SK-MEL-5 (cell line): Measurements from ENCODE around the gene LARP4. TPM values are rescaled to one million over a fixed set of nuclear protein-coding genes. Genes with fewer than 3 reads are reported as not detected.
A peak's percentile ranks its signal among the peaks of the same experiment; 100 is the strongest.
"Not testable (repeated sequence)": the region's sequence is repeated elsewhere in the genome, so short reads cannot be mapped to it uniquely, and the experiment has no call there.

ENCODE experiments used
- DNase-seq: peaks from one replicate; pipeline ENCODE4 v3.0.0-alpha.2; 2016; ENCODE audit warnings: low read depth, low spot score
- in situ Hi-C: cut with HindIII; loops from 2 replicates; pipeline ENCODE4 v1.10.0; 2016; ENCODE audit warnings: low sequenced_read_pairs, high pct_unique_total_duplicates, low pct_unique_long_range_greater_than_20kb
- polyA plus RNA-seq, 2 experiments: library from polyadenylated mRNA; depleted of rRNA; stranded (reverse); fragments of >200 nt; gene quantifications; 2 replicates each; pipeline ENCODE4 v1.2.3, GENCODE V29; 2015
- total RNA-seq: library from RNA; depleted of rRNA; stranded (reverse); fragments of >200 nt; shearing (Covaris generic); gene quantifications from 2 replicates; pipeline ENCODE4 v1.2.3, GENCODE V29; 2014; rRNA removed

Gene LARP4
- 42.2 and 44.7 TPM in 2 replicates for total RNA-seq
- 39.3 and 42.6 TPM in 2 replicates for polyA plus RNA-seq (2015; cell fraction: cytosol; rRNA removed)
- polyA plus RNA-seq (2015; cell fraction: nucleus; rRNA removed), result 45.4 and 58.2 TPM in 2 replicates

DNA sequence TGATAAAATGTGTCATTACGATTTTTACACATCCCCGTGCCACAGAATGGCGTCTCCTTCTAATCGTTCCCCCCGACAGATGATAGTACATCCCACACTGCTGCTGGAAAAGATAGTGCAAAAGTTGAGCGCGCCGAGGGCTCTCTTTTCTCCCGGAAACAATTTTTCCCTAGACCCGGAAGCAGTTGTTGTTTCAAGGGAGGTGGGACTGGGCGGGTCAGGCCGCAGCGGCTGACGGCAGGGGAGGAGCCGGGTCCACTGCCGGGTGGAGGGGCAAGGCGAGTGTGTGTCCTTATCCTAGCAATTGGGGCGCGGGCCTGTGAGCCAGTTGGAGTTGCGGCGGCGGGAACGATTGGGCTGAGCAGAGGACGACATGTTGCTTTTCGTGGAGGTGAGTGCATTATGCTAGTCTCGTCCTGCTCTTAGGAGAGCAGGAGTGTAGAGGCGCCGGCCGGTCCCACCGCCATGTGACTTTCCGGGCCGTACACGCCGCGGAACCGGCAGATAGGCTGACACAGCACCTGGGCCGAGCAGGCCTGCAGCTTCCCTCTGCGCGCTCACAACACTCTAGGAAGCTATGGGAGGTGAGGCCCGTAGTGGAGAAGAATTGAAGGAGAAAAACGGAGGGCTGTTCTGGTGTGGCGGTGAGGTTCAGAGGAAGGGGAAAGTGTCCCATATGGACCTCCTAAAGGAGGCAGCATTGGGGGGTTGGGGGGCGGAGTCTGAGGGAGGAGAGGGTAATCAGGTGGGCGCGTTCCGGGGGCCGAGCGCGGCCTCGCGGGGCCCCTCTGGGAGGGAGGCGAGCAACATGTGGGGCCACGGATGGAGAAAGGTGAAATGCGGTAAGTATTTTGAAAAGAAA is at the start of gene LARP4:
TSS of gene LARP4 (plus strand) at position 248 of the 862 bp plus-strand sequence. CDS start at position 374, 126 bp downstream.
- DNase-seq, result peak; percentile 98
- in situ Hi-C loops, result no loop called here

DNA sequence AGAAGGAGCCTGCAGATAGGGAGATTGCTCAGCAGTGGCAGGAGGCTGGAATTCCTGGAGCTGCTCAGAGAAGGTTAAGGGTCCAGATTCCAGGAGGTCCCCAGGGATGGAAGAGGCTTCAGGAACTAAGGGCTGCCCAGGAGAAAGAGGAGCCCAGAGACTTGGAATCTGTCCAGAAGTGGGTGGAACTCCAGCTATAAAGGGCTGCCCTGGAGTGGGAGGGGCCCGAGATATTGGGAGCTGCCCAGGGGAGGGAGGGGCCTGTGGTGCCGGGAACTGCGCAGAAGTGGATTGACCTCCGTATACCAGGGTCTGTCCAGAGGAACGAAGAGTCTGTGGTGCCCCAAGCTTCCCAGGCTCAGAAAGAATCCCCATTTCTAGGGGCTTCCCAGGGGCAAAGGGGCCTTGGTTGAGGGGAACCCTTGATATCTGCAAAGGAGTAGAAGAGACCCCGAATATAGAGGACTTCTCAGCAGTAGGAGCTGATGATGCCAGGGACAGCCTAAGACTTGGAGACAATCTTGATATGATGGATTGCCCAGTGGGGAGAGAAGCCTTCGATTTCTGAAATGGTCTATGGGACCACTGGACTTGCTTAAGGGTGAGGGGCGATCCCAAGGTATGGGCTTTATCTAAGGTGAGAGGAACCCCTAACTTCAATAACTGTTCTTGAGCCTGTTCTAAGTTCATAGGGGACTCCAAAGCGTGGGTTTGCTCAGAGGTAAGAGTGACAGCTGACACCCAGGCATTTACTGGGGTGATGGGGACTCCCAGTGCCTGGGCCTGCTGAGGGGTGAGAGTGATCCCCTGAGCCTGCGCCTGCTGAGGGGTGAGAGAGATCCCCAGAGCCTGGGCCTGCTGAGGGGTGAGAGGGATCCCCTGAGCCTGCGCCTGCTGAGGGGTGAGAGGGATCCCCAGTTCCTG is 49.3 kb upstream of the LARP4 start:
- DNase-seq, result peak; percentile 52
- in situ Hi-C loops, result no loop called here

DNA sequence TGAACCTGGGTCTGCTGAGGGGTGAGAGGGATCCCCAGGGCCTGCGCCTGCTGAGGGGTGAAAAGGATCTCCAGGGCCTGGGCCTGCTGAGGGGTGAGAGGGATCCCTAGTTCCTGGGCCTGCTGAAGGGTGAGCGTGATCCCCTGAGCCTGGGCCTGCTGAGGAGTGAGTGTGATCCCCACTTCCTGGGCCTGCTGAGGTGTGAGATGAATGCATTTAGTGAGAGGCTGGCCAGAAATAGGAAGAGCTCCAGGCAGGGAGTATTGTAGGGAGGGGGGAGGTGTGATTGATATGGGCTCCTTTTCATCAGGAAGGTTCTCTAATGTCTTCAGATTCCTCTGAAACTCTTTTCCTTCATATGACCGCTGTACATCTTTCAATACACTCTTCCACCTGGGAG is 47.3 kb upstream of the LARP4 start:
- no peak for DNase-seq
- in situ Hi-C loops, result no loop called here

DNA sequence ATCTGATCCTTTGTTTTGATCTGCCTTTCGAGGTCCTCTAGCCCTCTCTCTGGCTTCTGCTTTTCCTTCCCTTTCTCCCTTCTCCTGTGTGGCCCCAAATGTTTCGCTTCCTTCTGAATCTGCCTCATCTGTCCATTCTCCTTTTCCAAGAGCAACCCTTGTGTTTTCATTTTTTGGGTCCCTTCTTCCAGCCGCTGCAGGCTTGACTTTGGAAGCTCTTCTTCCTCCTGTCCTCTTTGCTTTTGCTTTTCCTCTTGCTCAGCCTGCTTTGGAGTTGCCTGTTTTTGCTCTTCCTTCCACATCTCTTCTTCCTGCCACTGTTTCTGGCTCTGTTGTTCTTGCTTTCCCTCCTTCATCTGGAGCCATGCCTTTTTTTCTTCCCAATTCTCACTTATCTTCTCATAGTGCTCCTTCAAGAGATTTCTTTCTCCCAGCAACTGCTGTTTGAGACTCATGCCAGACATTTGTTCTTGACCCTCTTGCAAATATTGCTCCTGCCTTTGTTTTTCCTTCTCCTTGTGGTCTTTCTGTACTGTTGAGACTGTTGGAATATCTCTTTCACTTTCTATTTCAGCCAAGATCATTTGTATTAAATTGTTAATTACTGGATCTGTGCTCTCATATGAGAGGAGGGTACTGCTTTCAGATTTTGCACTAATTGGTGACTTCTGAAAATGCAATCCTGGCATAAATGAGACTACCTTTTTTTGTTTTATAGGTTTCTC is 46.7 kb upstream of the LARP4 start:
- no peak for DNase-seq
- in situ Hi-C loops, result no loop called here

DNA sequence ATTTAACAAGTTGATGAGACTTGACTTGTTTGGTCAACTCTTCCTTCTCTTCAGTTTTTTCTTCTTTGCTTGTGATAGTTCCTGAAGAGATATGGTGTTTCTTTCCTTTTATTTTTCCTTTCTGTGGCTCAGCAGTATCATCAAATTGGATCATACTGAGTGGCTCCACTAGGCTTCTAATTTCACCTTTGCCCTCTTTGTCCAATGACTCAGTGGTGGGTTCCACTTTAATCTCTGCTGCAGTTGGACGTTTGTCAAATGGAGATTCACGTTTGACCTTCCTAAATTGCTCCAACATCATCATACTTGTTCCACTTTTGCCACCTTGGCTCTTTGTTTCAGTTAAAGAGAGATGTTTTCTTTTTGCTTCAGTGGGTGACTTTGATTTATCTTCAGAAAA is 45.8 kb upstream of the LARP4 start:
- in situ Hi-C loops, result no loop called here
- DNase-seq, result no peak

DNA sequence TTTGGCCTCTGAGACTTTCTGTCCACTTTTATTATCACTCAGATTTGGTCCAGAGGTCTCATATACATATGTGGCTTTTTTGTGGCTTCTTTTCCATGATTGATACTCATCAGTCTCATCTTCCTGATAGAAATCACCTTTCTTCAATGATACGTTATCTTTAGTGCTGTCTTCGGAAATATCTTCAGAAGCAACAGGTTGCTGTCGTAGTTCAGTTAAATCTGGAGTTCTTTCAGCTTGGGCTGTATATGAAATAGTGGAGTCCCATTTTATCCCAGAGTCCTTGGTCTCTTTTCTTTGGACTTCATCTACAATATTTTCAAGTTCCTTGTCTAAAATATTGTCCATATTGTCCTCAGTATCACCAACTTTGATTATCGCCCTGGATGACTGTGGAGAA is 45.3 kb upstream of the LARP4 start:
- no peak for DNase-seq
- in situ Hi-C loops, result no loop called here

DNA sequence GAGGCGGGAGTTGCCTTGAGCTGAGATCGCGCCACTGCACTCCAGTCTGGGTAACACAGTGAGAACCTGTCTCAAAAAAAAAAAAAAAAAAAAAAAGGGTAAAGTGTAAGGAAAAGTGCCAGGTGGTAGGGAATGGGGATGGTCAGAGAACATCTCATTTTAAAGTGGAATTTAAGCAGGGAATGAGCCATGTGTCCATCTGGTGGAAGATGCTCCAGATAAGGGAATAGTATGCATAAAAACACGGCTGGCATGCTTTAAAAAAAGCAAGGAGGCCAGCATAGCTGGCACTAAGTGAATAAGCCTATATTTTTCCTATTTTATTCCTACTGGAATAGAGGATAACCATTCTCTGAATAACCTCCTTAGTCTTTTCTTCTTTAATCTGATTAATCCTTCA is 38.0 kb upstream of the LARP4 start:
- in situ Hi-C loops, result no loop called here

DNA sequence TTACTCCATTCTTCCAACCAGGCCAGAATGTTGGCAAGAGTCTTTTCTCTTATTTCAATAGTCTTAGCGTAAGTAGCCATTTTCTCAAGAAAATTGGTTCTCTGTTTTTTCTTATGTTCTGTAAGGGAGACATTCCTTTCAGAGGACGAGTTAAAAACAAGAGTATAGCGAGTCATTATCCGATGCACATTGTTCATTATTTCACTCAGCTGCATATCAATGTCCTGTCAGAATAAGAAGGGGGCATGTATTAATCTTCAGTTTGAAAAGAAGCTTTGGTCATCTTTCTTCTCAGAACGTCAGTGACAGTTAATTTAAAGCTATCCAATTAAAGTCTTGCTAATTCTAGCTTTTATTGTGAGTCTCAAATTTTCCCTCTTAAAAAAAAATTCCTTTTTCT is 37.5 kb upstream of the LARP4 start:
- DNase-seq, result no peak
- in situ Hi-C loops, result no loop called here

More for the DNA sequence above, 38.0 kb upstream of the LARP4 start:
- DNase-seq, result no peak

DNA sequence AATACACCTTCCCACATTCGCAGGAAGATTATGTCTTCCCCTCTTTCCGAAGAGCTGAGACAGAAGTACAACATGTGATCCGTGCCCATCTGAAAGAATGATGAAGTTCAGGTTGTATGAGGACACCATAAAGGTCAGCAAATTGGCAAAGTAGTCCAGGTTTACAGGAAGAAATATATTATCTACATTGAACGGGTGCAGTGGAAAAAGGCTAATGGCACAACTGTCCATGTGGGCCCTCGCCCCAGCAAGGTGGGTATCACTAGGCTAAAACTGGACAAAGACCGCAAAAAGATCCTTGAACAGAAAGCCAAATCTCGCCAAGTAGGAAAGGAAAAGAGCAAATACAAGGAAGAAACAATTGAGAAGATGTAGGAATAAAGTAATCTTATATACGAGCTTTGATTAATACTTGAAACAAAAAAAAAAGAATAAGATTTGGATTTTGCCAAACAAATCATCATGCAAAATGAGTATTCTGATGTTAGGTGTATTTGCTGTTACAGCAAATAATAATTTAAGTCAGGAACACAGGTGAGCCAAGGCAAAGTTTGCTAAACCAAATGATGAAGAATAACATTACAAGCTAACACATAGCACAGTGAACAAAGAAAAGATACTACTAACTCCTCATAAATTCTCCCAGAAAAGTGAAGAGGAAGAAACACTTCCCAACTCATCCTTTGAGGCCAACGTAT is 34.8 kb upstream of the LARP4 start:
- in situ Hi-C loops, result no loop called here
- no peak for DNase-seq

DNA sequence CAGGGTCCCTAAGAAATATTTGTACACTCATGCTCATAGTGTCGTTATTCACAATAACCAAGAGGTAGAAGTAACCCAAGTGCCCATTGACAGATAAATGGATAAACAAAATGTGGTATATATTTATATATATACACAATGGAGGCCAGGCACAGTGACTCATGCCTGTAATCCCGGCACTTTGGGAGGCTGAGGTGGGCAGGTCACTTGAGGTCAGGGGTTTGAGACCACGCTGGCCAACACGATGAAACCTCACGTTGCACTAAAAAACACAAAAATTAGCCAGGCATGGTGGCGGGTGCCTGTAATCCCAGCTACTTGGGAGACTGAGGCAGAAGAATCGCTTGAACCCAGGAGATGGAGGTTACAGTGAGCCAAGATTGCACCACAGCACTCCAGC is 30.0 kb upstream of the LARP4 start:
- in situ Hi-C loops, DNase-seq: not testable (repeated sequence)

DNA sequence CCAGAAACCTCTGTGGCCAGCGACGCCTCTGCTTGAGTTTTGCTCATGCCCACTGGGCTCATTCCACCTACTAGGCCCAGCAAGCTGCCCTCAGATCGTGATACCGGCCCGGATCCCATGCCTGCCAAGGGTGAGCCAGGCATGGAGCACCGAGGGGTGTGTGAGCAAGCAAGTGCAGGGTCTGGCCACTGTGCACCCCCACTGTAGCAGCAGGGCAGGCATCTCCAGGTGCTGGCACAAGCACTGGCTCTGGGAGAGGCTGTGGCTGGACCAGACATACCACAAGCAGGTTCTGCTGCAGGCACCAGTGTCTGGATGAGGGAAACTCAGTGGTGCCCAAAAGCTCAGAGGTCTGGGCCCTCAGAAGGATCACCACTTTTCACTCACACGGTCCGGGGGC is 24.9 kb upstream of the LARP4 start:
- in situ Hi-C loops, result no loop called here
- no peak for DNase-seq

DNA sequence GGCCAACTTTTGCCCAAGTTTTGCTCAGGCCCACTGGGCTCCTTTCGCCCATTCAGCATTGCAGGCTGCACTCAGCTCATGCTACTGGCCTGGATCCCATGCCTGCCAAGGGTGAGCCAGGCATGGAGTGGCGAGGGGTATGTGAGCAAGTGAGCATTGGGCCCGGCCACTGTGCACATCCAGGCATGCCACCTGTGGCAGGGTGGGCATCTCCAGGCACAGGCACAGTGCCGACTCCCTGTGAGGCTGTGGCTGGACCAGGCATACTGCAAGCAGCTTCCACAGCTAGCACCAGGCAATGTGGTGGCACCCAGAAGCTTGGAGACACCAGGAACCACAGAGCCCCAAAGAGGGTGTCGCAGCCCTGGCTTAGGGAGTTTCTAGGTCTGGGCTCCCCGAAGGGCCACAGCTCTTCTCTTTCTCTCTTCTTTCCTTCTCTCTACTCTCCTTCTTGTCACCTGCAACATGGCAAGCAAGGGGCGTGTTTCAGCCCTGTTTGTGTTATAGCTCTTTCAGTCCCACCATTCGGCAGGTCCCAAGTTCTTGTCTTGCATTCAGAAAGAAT is 19.8 kb upstream of the LARP4 start:
- no peak for DNase-seq

DNA sequence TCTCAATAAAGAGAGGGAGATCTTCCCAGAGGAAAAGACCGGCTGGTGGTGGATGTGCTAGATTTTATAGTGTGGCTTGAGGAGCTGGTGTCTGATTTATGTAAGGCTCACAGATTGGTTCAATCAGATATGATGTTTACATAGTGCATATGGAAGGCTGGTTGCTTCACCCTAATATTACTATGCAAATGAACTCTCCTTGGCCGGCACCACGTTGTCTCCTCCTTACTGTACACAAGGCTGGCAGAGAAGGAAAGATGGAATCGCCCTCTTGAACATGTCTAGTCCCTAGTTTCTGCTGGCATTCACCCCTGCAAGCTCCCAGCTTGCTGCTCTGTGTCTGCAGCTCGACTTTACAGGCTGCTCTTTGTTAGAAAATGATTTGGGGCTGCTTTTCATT is 13.2 kb upstream of the LARP4 start:
- in situ Hi-C loops, result no loop called here
- DNase-seq, result no peak

More for the DNA sequence above, 19.8 kb upstream of the LARP4 start:
- in situ Hi-C loops, result no loop called here

DNA sequence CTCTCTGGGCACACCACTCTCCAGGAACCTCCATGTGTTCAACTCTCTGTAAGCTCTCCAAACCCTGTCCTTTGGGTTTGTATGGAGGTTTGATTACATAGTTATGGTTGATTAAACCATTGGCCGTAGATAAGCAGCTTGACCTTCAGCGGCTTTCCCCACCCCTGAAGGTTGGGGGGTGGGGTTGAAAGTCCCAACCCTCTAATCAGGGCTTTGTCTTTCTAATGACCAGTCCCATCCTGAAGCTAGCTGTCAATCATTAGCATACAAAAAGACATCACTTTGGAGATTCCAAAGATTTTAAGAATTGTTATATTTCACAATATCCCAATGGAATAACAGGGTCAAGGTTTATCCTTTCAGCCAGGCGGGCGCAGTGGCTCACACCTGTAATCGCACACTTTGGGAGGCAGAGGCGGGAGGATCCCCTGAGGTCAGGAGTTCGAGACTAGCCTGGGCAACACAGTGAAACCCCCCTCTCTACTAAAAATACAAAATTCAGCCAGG is 12.7 kb upstream of the LARP4 start:
- no peak for DNase-seq
- in situ Hi-C loops, result no loop called here

DNA sequence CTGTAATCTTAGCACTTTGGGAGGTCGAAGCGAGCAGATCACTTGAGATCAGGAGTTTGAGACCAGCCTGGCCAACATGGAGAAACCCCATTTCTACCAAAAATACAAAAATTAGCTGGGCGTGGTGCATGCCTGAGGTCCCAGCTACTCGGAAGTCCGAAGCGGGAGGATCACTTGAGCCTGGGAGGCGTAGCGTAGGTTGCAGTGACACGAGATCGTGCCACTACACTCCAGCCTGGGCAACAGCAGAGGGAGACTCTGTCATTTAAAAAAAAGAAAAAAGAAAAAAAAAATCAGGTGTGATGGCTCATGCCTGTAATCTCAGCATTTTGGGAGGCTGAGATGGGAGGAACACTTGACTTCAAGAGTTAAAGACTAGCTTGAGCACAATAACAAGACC is 11.9 kb upstream of the LARP4 start:
- in situ Hi-C loops, DNase-seq: not testable (repeated sequence)

DNA sequence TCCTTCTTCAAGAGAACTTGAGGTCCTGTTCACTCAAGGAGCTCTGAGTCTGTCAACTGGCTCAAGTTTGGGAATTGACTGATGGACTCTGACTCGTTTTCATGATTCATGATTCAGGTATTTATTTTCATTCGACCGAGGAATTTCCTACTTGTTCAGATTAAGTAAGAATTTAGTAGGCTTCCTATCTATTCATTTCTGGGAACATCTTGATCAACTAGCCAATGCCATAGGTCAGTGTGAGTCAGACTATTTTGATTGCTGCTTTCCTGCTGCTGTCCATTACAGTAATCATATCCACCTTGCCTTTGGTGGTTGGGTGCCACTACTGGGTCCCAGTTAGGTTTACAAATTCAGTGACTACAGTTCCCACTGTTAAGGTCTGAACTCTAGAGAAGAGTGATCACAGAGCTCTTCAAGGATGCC is 10.4 kb upstream of the LARP4 start:
- in situ Hi-C loops, result no loop called here
- no peak for DNase-seq
